ENCODE results near the gene MAP4K3.

DNA sequence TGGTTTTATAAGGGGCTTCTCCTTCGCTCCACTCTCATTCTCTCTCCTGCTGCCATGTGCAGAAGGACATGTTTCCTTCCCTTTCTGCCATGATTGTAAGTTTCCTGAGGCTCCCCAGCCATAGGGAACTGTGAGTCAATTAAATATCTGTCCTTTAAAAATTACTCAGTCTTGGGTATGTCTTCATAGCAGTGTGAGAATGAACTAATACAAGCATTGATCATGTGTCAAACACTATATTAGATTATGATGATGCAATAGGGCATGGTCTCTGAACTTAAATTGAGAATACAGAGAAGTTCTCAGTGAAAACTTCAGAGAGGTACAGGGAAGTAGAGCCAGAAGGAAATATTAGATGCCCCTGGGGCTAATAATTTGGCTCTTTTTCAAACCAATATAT is 5.9 kb upstream of the MAP4K3 start:
- TF ChIP-seq ZNF292 (tag by site-specific recombination; IDR thresholded peaks at IDR 0.05; ENCODE audit: borderline replicate concordance, low read depth) (no peak), ZNF121 (tag by site-specific recombination; IDR thresholded peaks at IDR 0.05) (no peak)
- TF ChIP-seq, protein P1, sequence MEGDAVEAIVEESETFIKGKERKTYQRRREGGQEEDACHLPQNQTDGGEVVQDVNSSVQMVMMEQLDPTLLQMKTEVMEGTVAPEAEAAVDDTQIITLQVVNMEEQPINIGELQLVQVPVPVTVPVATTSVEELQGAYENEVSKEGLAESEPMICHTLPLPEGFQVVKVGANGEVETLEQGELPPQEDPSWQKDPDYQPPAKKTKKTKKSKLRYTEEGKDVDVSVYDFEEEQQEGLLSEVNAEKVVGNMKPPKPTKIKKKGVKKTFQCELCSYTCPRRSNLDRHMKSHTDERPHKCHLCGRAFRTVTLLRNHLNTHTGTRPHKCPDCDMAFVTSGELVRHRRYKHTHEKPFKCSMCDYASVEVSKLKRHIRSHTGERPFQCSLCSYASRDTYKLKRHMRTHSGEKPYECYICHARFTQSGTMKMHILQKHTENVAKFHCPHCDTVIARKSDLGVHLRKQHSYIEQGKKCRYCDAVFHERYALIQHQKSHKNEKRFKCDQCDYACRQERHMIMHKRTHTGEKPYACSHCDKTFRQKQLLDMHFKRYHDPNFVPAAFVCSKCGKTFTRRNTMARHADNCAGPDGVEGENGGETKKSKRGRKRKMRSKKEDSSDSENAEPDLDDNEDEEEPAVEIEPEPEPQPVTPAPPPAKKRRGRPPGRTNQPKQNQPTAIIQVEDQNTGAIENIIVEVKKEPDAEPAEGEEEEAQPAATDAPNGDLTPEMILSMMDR (tag by site-specific recombination; IDR thresholded peaks at IDR 0.05): no peak
- TF ChIP-seq, protein P2, sequence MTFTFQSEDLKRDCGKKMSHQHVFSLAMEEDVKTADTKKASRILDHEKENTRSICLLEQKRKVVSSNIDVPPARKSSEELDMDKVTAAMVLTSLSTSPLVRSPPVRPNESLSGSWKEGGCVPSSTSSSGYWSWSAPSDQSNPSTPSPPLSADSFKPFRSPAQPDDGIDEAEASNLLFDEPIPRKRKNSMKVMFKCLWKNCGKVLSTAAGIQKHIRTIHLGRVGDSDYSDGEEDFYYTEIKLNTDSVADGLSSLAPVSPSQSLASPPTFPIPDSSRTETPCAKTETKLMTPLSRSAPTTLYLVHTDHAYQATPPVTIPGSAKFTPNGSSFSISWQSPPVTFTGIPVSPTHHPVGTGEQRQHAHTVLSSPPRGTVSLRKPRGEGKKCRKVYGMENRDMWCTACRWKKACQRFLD (tag by site-specific recombination; IDR thresholded peaks at IDR 0.05): no peak
